Activated CD4-positive, alpha-beta T cell treated with anti-CD3 and anti-CD28 coated beads, Interleukin-2, amount 50 U/mL, for 24 hours (primary cell): ENCODE measurements around the gene ACTL7B.
"Not testable (repeated sequence)": the region's sequence is repeated elsewhere in the genome, so short reads cannot be mapped to it uniquely, and the experiment has no call there.

Experiments
- DNase-seq, 2 donors: peaks; one replicate each; pipeline ENCODE4 v3.0.0-alpha.2; 2020; ENCODE audit warnings: low read depth in 1 of 2, low spot score in 1 of 2

Gene ACTL7B

GRCh38 chr9:108869092-108869725 is 13.4 kb upstream of the ACTL7B start:
- DNase-seq: no peak

GRCh38 chr9:108867829-108868228 is 12.0 kb upstream of the ACTL7B start:
- no peak for DNase-seq

- DNase-seq: no peak
Measured at GRCh38 chr9:108867116-108867515, 11.3 kb upstream of the ACTL7B start.

GRCh38 chr9:108866001-108866420 is 10.2 kb upstream of the ACTL7B start:
- DNase-seq: no peak

GRCh38 chr9:108865037-108865436 is 9.3 kb upstream of the ACTL7B start:
- DNase-seq: no peak

GRCh38 chr9:108864446-108864845 is 8.7 kb upstream of the ACTL7B start:
- no peak for DNase-seq

- no peak for DNase-seq
Measured at GRCh38 chr9:108863891-108864290, 8.1 kb upstream of the ACTL7B start.

GRCh38 chr9:108861997-108862396 is 6.2 kb upstream of the ACTL7B start, which contains the start of gene ACTL7A:
TSS of gene ACTL7A (plus strand) at chr9:108862266. CDS start at chr9:108862323, 57 bp downstream.
- DNase-seq: no peak

- DNase-seq: no peak
Measured at GRCh38 chr9:108861464-108861863, 5.7 kb upstream of the ACTL7B start.

- DNase-seq: no peak
Measured at GRCh38 chr9:108860764-108861163, 5.0 kb upstream of the ACTL7B start.

- DNase-seq: no peak
Measured at GRCh38 chr9:108860354-108860753, 4.6 kb upstream of the ACTL7B start.

- no peak for DNase-seq
Measured at GRCh38 chr9:108859459-108860114, 3.8 kb upstream of the ACTL7B start.

GRCh38 chr9:108857572-108857971 is 1.8 kb upstream of the ACTL7B start:
- DNase-seq: no peak

- DNase-seq: no peak
Measured at GRCh38 chr9:108855529-108855886, 278 bp downstream of the ACTL7B start.

GRCh38 chr9:108854641-108855528 is 901 bp downstream of the ACTL7B start:
- DNase-seq: no peak

GRCh38 chr9:108854094-108854493 is 1.7 kb downstream of the ACTL7B start:
- DNase-seq: no peak

- DNase-seq: no peak
Measured at GRCh38 chr9:108852079-108852478, 3.7 kb downstream of the ACTL7B start.

GRCh38 chr9:108851138-108851537 is 4.6 kb downstream of the ACTL7B start:
- DNase-seq: no peak

- no peak for DNase-seq
Measured at GRCh38 chr9:108850293-108850897, 5.4 kb downstream of the ACTL7B start.

- DNase-seq: not testable (repeated sequence)
Measured at GRCh38 chr9:108848296-108848695, 7.5 kb downstream of the ACTL7B start.

GRCh38 chr9:108845947-108846346 is 9.8 kb downstream of the ACTL7B start:
- no peak for DNase-seq

GRCh38 chr9:108845507-108845906 is 10.3 kb downstream of the ACTL7B start:
- DNase-seq: no peak
